ENCODE data around the gene MAN1A1. TPM values are rescaled to one million over a fixed set of nuclear protein-coding genes. Genes with fewer than 3 reads are reported as not detected.

MAN1A1 gene
- total RNA-seq, 4 donors from 2014 or later, result 6.3 to 92.3 (median 22.4) TPM

- peaks cover 0 to 47% (median 6%) of the 10 kb centered on the region in 3 donors for H3K36me3 ChIP-seq
- H3K27me3 ChIP-seq, result no peaks in the 10 kb centered on the region
Measured at GRCh38 chr6:119195848-119196247, 153.7 kb downstream of the MAN1A1 start.

DNA sequence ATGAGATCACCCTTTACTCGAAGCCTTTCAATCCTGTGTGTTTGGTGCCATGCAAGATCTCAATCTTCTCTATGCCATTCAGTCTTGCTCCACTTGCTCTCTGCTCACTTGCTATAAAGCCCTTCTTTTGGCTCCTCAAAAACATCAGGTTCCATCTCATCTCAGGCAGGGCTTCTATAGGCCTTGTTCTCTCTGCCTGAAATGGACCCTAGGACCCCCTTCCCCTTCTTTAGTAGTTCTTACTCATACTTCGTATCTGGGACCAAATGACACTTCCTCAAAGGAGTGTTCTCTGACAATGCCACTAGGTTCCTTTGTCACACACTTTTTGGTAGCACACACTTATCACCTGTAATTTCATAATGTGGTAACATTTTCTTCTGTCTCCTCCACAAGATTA, 154.4 kb downstream of the MAN1A1 start:
- no peaks in the 10 kb centered on the region for H3K9me3 ChIP-seq
- intact Hi-C loops (cut with DNase I), result no loop called here
- H3K36me3 ChIP-seq, result peaks cover 0 to 45% (median 6%) of the 10 kb centered on the region in 3 donors
- H3K4me1 ChIP-seq, result no peaks in the 10 kb centered on the region
- 97% methylated on average over 2 of the region's 2 CpGs for WGBS, 2 donors
- DNase-seq, result no peak
- H3K4me3 ChIP-seq, result no peak overlapping the region
- H3K27me3 ChIP-seq, result no peaks in the 10 kb centered on the region
- H3K27ac ChIP-seq, result no peak overlapping the region
- no peak for TF ChIP-seq POLR2A (IDR thresholded peaks at IDR 0.05)
- TF ChIP-seq, protein P1, sequence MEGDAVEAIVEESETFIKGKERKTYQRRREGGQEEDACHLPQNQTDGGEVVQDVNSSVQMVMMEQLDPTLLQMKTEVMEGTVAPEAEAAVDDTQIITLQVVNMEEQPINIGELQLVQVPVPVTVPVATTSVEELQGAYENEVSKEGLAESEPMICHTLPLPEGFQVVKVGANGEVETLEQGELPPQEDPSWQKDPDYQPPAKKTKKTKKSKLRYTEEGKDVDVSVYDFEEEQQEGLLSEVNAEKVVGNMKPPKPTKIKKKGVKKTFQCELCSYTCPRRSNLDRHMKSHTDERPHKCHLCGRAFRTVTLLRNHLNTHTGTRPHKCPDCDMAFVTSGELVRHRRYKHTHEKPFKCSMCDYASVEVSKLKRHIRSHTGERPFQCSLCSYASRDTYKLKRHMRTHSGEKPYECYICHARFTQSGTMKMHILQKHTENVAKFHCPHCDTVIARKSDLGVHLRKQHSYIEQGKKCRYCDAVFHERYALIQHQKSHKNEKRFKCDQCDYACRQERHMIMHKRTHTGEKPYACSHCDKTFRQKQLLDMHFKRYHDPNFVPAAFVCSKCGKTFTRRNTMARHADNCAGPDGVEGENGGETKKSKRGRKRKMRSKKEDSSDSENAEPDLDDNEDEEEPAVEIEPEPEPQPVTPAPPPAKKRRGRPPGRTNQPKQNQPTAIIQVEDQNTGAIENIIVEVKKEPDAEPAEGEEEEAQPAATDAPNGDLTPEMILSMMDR (IDR thresholded peaks at IDR 0.05), result no peak

More at GRCh38 chr6:119195848-119196247, 153.7 kb downstream of the MAN1A1 start:
- DNase-seq, result no peak
- H3K4me1 ChIP-seq, result no peaks in the 10 kb centered on the region
- TF ChIP-seq, protein P1 (IDR thresholded peaks at IDR 0.05), result no peak
- no peak for TF ChIP-seq POLR2A (IDR thresholded peaks at IDR 0.05)
- 58 to 66% methylated on average over 5 of the region's 5 CpGs for WGBS, 2 donors
- no peaks in the 10 kb centered on the region for H3K9me3 ChIP-seq
- H3K4me3 ChIP-seq, result no peak overlapping the region
- intact Hi-C loops (cut with DNase I), result no loop called here
- H3K27ac ChIP-seq, result no peak overlapping the region

DNA sequence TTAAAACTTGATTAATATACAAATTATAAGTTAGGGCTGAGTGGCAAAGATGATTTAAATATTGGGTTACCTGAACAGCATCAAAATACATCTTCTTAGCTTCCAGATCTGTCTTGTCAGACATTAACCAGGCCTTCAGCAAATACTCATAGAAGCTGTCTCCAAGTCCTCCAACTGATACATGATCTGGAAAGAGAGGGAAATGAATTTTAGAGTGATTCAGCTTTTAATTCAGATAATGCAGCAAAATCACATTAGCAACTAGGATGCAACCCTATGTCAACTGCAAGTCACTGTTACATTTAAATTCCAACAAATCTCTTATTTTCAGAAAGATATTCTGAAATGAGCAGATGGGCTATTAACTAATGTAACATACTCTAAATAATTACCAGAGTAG, 155.9 kb downstream of the MAN1A1 start:
- no peaks in the 10 kb centered on the region for H3K9me3 ChIP-seq
- TF ChIP-seq, protein P1 (IDR thresholded peaks at IDR 0.05), result no peak
- TF ChIP-seq POLR2A (IDR thresholded peaks at IDR 0.05), result no peak
- intact Hi-C loops (cut with DNase I), result no loop called here
- H3K4me3 ChIP-seq, result no peak overlapping the region
- no peak overlapping the region for H3K27ac ChIP-seq
- H3K27me3 ChIP-seq, result no peaks in the 10 kb centered on the region
- DNase-seq, result no peak
- H3K36me3 ChIP-seq, result peaks cover 0 to 52% (median 6%) of the 10 kb centered on the region in 3 donors
- H3K4me1 ChIP-seq, result no peaks in the 10 kb centered on the region

DNA sequence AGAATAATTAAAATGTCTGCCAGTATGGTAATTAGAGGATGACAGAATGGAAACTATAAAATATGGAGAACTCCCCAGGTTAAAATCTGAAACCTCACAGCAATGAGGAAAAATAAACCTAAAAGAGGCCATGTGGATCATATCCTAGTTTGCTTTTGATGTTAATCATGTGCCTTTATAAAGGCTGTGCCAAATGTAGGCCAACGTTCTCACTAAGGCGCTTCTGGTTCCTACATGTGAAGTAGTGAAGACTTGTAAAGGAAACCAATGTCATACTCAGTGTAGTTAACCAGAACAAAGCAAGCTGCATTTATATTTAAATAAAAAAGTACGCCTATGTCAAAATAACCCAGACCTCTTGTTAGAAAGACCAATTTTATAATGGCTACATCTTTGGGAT, 157.4 kb downstream of the MAN1A1 start:
- intact Hi-C loops (cut with DNase I), result no loop called here
- Histone ChIP-seq H3K27me3 (no peaks in the 10 kb centered on the region), H3K4me3 (no peak overlapping the region), H3K27ac (no peak overlapping the region), H3K4me1 (no peaks in the 10 kb centered on the region), H3K36me3 (peaks cover 0 to 64% (median 0%) of the 10 kb centered on the region in 3 donors), H3K9me3 (no peaks in the 10 kb centered on the region)
- no peak for DNase-seq
- 88 to 92% methylated on average over 3 of the region's 3 CpGs for WGBS, 2 donors
- no peak for TF ChIP-seq POLR2A (IDR thresholded peaks at IDR 0.05)
- TF ChIP-seq, protein P1 (IDR thresholded peaks at IDR 0.05), result no peak

DNA sequence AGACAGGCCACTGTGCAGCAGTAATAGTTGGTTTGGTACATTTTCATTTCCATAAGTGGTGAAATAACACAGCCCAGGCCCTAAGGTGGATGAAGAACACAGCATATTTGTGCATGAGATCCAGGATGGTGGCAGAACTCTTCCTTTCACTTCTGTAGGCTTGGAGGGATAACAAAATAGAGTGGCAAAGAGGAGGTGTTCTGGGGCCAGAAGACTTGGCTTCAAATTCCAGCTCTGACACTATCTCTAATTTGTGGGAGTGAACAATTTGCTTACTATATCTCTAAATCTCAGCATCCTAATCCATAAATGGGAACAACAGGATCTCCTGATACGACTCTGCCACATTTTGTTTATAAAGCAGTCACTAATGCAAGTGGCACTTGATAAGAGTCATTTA, 159.4 kb downstream of the MAN1A1 start:
- H3K36me3 ChIP-seq, result peaks cover 0 to 62% (median 0%) of the 10 kb centered on the region in 3 donors
- H3K4me1 ChIP-seq, result no peaks in the 10 kb centered on the region
- no peak overlapping the region for H3K4me3 ChIP-seq
- DNase-seq, result no peak
- intact Hi-C loops (cut with DNase I), result no loop called here
- H3K27me3 ChIP-seq, result no peaks in the 10 kb centered on the region
- H3K27ac ChIP-seq, result no peak overlapping the region
- WGBS, 2 donors, result 89 to 94% methylated on average over 1 of the region's 1 CpG
- TF ChIP-seq, protein P1 (IDR thresholded peaks at IDR 0.05), result no peak
- TF ChIP-seq POLR2A (IDR thresholded peaks at IDR 0.05), result no peak
- no peaks in the 10 kb centered on the region for H3K9me3 ChIP-seq

All from esophagus squamous epithelium (tissue), 5 donors.